ENCODE results near the gene RDH13. TPM values are rescaled to one million over a fixed set of nuclear protein-coding genes. Genes with fewer than 3 reads are reported as not detected.
"Not testable (repeated sequence)": the region's sequence is repeated elsewhere in the genome, so short reads cannot be mapped to it uniquely, and the experiment has no call there.

Gene RDH13
- total RNA-seq, 1 experiment from 2014 or later, result 31.1 TPM

- H3K36me3 ChIP-seq (ENCODE audit: control insufficient read depth in 1 of 2, insufficient read depth in 2 of 2, low read length in 2 of 2), result peaks cover 4 to 5% of the 10 kb centered on the region in 2 experiments; a peak in 1 of 4 replicates
- H4K20me1 ChIP-seq (ENCODE audit: insufficient read depth), result peaks cover 3% of the 10 kb centered on the region; the same call in 1 of the 2 replicates
- POLR2A ChIA-PET, result no interaction called here
- ATAC-seq (peak; percentile 33; the same call in 1 of the 2 replicates), DNase-seq (ENCODE audit: low read depth, low spot score) (no peak)
- H3K4me3 ChIP-seq (replicated peaks in 1 of 2; ENCODE audit: low read depth in 1 of 2, low read length in 2 of 2), result no peak overlapping the region
- RAD21 ChIA-PET (ENCODE audit: low non-redundant PET in 1 of 2, low total read pairs in 2 of 2, uncharacterized antibody in 2 of 2, unreplicated experiment in 2 of 2), result no interaction called here
- no TSS peak for BruUV-seq (replicated peaks)
- H3K27me3 ChIP-seq (ENCODE audit: insufficient read depth, low read length), result no peaks in the 10 kb centered on the region
- H3K79me2 ChIP-seq (ENCODE audit: insufficient read depth, low read length), result peaks cover 38% of the 10 kb centered on the region
- TF ChIP-seq EZH2phosphoT487 (IDR thresholded peaks at IDR 0.05; ENCODE audit: borderline replicate concordance) (no peak), SRF (IDR thresholded peaks at IDR 0.05; ENCODE audit: low read depth) (no peak), FOSL1 (IDR thresholded peaks at IDR 0.05; ENCODE audit: low read depth) (no peak), MAX (IDR thresholded peaks at IDR 0.05) (no peak), CEBPB (IDR thresholded peaks at IDR 0.05; ENCODE audit: low read depth) (no peak), POLR2A (IDR thresholded peaks at IDR 0.05; ENCODE audit: borderline replicate concordance, extremely low read depth, insufficient read depth, insufficient read length) (no peak), ELF1 (IDR thresholded peaks at IDR 0.05; ENCODE audit: borderline replicate concordance, low read depth) (no peak), CTCF (IDR thresholded peaks at IDR 0.05 in 2 of 3, conservative IDR thresholded peaks at IDR 0.05 in 1 of 3; ENCODE audit: borderline replicate concordance in 1 of 3, insufficient read depth in 1 of 3, low read depth in 2 of 3, low read length in 2 of 3) (no peak), ZFX (IDR thresholded peaks at IDR 0.05) (no peak)
- TF ChIP-seq, protein P1, sequence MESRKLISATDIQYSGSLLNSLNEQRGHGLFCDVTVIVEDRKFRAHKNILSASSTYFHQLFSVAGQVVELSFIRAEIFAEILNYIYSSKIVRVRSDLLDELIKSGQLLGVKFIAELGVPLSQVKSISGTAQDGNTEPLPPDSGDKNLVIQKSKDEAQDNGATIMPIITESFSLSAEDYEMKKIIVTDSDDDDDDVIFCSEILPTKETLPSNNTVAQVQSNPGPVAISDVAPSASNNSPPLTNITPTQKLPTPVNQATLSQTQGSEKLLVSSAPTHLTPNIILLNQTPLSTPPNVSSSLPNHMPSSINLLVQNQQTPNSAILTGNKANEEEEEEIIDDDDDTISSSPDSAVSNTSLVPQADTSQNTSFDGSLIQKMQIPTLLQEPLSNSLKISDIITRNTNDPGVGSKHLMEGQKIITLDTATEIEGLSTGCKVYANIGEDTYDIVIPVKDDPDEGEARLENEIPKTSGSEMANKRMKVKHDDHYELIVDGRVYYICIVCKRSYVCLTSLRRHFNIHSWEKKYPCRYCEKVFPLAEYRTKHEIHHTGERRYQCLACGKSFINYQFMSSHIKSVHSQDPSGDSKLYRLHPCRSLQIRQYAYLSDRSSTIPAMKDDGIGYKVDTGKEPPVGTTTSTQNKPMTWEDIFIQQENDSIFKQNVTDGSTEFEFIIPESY (IDR thresholded peaks at IDR 0.05; ENCODE audit: extremely low read depth, insufficient replicate concordance, low read length), result no peak
- H3K4me2 ChIP-seq (ENCODE audit: low read length), result no peak overlapping the region
- no peak overlapping the region for H2AFZ ChIP-seq (ENCODE audit: low read depth, low read length, poor library complexity, severe bottlenecking)
- no peak overlapping the region for H3K9ac ChIP-seq (ENCODE audit: low read length)
- no peaks in the 10 kb centered on the region for H3K9me2 ChIP-seq (ENCODE audit: insufficient read depth)
- no peak overlapping the region for H3K27ac ChIP-seq (ENCODE audit: low read depth, low read length)
- H3K4me1 ChIP-seq (ENCODE audit: control insufficient read depth in 1 of 2, insufficient read depth in 2 of 2, low read length in 2 of 2), result peaks cover 0 to 3% of the 10 kb centered on the region in 2 experiments; a peak in 1 of 4 replicates
- no peaks in the 10 kb centered on the region for H3K9me3 ChIP-seq (ENCODE audit: control insufficient read depth in 1 of 2, insufficient read depth in 1 of 2, low read depth in 1 of 2, low read length in 2 of 2)
- CTCF ChIA-PET, result no interaction called here
- intact Hi-C loops (cut with micrococcal nuclease), result no loop called here
Measured at GRCh38 chr19:55109527-55110291, 46.8 kb upstream of the RDH13 start.

- CTCF ChIA-PET; H3K9me2 ChIP-seq (ENCODE audit: insufficient read depth); H2AFZ ChIP-seq (ENCODE audit: low read depth, low read length, poor library complexity, severe bottlenecking); POLR2A ChIA-PET; RAD21 ChIA-PET (ENCODE audit: low non-redundant PET in 1 of 2, low total read pairs in 2 of 2, uncharacterized antibody in 2 of 2, unreplicated experiment in 2 of 2); H3K27ac ChIP-seq (ENCODE audit: low read depth, low read length); ATAC-seq; H3K27me3 ChIP-seq (ENCODE audit: insufficient read depth, low read length); H3K4me1 ChIP-seq (ENCODE audit: control insufficient read depth in 1 of 2, insufficient read depth in 2 of 2, low read length in 2 of 2); intact Hi-C loops (cut with micrococcal nuclease); BruUV-seq (replicated peaks); H3K4me3 ChIP-seq (replicated peaks in 1 of 2; ENCODE audit: low read depth in 1 of 2, low read length in 2 of 2); H4K20me1 ChIP-seq (ENCODE audit: insufficient read depth); H3K4me2 ChIP-seq (ENCODE audit: low read length); H3K9me3 ChIP-seq (ENCODE audit: control insufficient read depth in 1 of 2, insufficient read depth in 1 of 2, low read depth in 1 of 2, low read length in 2 of 2); H3K9ac ChIP-seq (ENCODE audit: low read length); DNase-seq (ENCODE audit: low read depth, low spot score): not testable (repeated sequence)
- H3K36me3 ChIP-seq (ENCODE audit: control insufficient read depth in 1 of 2, insufficient read depth in 2 of 2, low read length in 2 of 2), result peaks cover 4 to 14% of the 10 kb centered on the region in 2 experiments; a peak in 2 of 4 replicates
- H3K79me2 ChIP-seq (ENCODE audit: insufficient read depth, low read length), result peaks cover 14% of the 10 kb centered on the region; the same call in 1 of the 2 replicates
Measured at GRCh38 chr19:55107252-55107651, 44.3 kb upstream of the RDH13 start.

All from HCT116 (cell line).